K562 (cell line): ENCODE measurements around the gene ANK3. TPM values are rescaled to one million over a fixed set of nuclear protein-coding genes. Genes with fewer than 3 reads are reported as not detected.
A peak's percentile ranks its signal among the peaks of the same experiment; 100 is the strongest.

Source experiments
- CTBP1 ChIP-seq: fragments of 450-650 bp; IDR thresholded peaks from 2 replicates; pipeline ENCODE4 v1.6.1; 2016; ENCODE audit warnings: borderline replicate concordance
- EP300 ChIP-seq: IDR thresholded peaks from 2 replicates; pipeline ENCODE4 v1.6.1; 2012; ENCODE audit warnings: low read length, improper control_type of control experiment
- TCF7L2 ChIP-seq: fragments of 150-350 bp; IDR thresholded peaks from 2 replicates; pipeline ENCODE4 v1.6.1; 2016; ENCODE audit warnings: low read depth, mild to moderate bottlenecking, low read length, moderate library complexity
- TEAD4 ChIP-seq, 2 experiments: sonication (generic) in 1 of 2; formaldehyde crosslinking in 1 of 2; IDR thresholded peaks; 2 replicates each; pipeline versions ENCODE4 v1.6.1 to v1.8.0; 2012 to 2022; ENCODE audit warnings: borderline replicate concordance in 1 of 2, inconsistent platforms in 1 of 2, low read length in 1 of 2, mild to moderate bottlenecking in 1 of 2, missing genetic modification reagents in 1 of 2
- ZNF592 ChIP-seq: fragments of 450-650 bp; IDR thresholded peaks from 2 replicates; pipeline ENCODE4 v1.6.1; 2017; ENCODE audit warnings: antibody characterized with exemption, mild to moderate bottlenecking
- polyA plus RNA-seq, 8 experiments: library from polyadenylated mRNA; depleted of rRNA in 4 of 8; stranded (reverse) in 5 of 8; unstranded in 3 of 8; fragments of >200 nt; fragmentation: Nextera tagmentation in 2 of 8; fragmentation: Illumina TruSeq in 1 of 8; extraction: Ambion mirVana in 2 of 8; extraction: Trizol in 1 of 8; gene quantifications; 2 replicates each; pipeline versions ENCODE4 v1.2.1 to v1.2.3, GENCODE V29; 2011 to 2014; ENCODE audit warnings: inconsistent platforms in 1 of 8, missing spikeins in 1 of 8
- total RNA-seq, 7 experiments: library from RNA; depleted of rRNA in 6 of 7; stranded (reverse); fragments of >200 nt in 6 of 7; fragmentation: Illumina TruSeq in 2 of 7; extraction: Trizol in 2 of 7; gene quantifications; 2 replicates each; pipeline versions ENCODE4 v1.2.1 to v1.2.3, GENCODE V29; 2011 to 2021; ENCODE audit warnings: low replicate concordance in 1 of 7
- TF ChIP-seq, protein P1 (sequence below), 2 experiments: IDR thresholded peaks in 1 of 2; conservative IDR thresholded peaks in 1 of 2; 2 replicates each; pipeline ENCODE4 v1.6.1; 2016; ENCODE audit warnings: low read depth in 2 of 2, mild to moderate bottlenecking in 1 of 2, missing compliant biosample characterization in 1 of 2, missing genetic modification characterization in 1 of 2, moderate library complexity in 1 of 2

Gene ANK3
- total and polyA plus RNA-seq, 9 of the 15 experiments (the other 6 are each of a cell fraction or from before 2014, with no cell fraction given) = 10.0 to 32.3 (median 17.9) TPM

DNA sequence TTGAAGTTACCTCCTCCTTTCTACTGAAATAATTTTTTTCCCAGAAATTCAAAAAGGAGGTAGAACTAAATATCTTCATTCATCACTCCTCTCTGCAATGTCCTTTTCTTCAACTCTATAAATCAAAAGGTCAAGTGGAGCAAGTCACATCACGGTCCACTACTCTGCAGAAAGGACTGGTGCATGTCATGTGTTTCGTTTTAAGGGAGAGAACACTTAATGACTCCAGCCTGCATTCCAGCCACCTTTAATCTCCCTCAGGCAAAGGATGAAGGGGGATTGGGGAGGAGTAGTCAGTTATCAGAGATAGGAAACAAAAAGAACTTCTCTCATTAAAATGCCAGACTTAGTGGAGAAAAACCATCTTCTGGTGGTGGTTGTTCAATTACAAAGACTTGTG lies 78.9 kb downstream of the ANK3 start (continued):
- TF ChIP-seq, protein P1, sequence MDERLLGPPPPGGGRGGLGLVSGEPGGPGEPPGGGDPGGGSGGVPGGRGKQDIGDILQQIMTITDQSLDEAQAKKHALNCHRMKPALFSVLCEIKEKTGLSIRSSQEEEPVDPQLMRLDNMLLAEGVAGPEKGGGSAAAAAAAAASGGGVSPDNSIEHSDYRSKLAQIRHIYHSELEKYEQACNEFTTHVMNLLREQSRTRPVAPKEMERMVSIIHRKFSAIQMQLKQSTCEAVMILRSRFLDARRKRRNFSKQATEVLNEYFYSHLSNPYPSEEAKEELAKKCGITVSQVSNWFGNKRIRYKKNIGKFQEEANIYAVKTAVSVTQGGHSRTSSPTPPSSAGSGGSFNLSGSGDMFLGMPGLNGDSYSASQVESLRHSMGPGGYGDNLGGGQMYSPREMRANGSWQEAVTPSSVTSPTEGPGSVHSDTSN (CRISPR knock-in tag; IDR thresholded peaks at IDR 0.05; ENCODE audit: low read depth) = no peak
- TF ChIP-seq, protein P1 (tag; conservative IDR thresholded peaks at IDR 0.05; ENCODE audit: low read depth) = peak; percentile 83
- 0 out of 2 replicates have a peak, but pooled peaks have one; percentile 19 for TF ChIP-seq CTBP1
- TF ChIP-seq TEAD4 (IDR thresholded peaks at IDR 0.05; ENCODE audit: low read length) = 0 out of 2 replicates have a peak, but pooled peaks have one; percentile 9
- TF ChIP-seq TEAD4 (CRISPR knock-in tag; IDR thresholded peaks at IDR 0.05; ENCODE audit: borderline replicate concordance) = no peak
- 0 out of 2 replicates have a peak, but pooled peaks have one; percentile 19 for TF ChIP-seq ZNF592
- no peak for TF ChIP-seq TCF7L2
- peak; percentile 26; the same call in 1 of the 2 replicates for TF ChIP-seq EP300
